Measurements from ENCODE around the gene GNAT1. TPM values are rescaled to one million over a fixed set of nuclear protein-coding genes. Genes with fewer than 3 reads are reported as not detected.

GNAT1 gene
- polyA plus RNA-seq, 1 donor from 2014 or later: not detected

DNA sequence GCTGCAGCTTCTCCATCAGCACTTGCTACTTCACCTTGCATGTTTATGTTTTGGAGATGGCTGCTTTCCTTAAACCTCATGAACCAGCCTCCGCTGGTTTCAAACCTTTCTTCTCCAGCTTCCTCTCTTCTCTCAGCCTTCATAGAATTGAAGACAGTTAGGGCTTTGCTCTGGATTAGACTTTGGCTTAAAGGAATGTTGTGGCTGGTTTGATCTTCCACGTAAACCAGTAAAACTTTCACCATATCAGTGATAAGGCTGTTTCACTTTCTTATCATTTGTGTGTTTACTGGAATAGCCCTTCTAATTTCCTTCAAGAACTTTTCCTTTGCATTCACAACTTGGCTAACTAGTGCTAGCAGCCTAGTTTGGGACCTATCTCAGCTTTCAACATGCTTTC lies 11.7 kb upstream of the GNAT1 start:
- Histone ChIP-seq H3K36me3 (ENCODE audit: insufficient read depth, low read length) (no peaks in the 10 kb centered on the region), H3F3A (ENCODE audit: insufficient read depth, low read length, poor library complexity, severe bottlenecking) (no peaks in the 10 kb centered on the region), H3K9ac (ENCODE audit: low read length) (no peak overlapping the region), H3K9me2 (ENCODE audit: insufficient read depth, low read length) (no peaks in the 10 kb centered on the region), H2AFZ (ENCODE audit: low read depth, low read length) (no peak overlapping the region), H3K79me2 (replicated peaks; ENCODE audit: insufficient read depth, low read length) (no peaks in the 10 kb centered on the region), H3K27me3 (ENCODE audit: insufficient read depth, low read depth, low read length) (no peaks in the 10 kb centered on the region), H3K27ac (ENCODE audit: low read length) (no peak overlapping the region), H3K4me2 (ENCODE audit: low read length) (no peak overlapping the region), H3K9me3 (ENCODE audit: low read length) (no peaks in the 10 kb centered on the region), H3K4me3 (ENCODE audit: low read length) (no peak overlapping the region), H4K20me1 (ENCODE audit: insufficient read depth) (no peaks in the 10 kb centered on the region)
- no peak for TF ChIP-seq SMC3 (conservative IDR thresholded peaks at IDR 0.05; ENCODE audit: poor library complexity)
- no peak for TF ChIP-seq TAF1 (IDR thresholded peaks at IDR 0.05; ENCODE audit: low read depth)
- TF ChIP-seq, protein P1, sequence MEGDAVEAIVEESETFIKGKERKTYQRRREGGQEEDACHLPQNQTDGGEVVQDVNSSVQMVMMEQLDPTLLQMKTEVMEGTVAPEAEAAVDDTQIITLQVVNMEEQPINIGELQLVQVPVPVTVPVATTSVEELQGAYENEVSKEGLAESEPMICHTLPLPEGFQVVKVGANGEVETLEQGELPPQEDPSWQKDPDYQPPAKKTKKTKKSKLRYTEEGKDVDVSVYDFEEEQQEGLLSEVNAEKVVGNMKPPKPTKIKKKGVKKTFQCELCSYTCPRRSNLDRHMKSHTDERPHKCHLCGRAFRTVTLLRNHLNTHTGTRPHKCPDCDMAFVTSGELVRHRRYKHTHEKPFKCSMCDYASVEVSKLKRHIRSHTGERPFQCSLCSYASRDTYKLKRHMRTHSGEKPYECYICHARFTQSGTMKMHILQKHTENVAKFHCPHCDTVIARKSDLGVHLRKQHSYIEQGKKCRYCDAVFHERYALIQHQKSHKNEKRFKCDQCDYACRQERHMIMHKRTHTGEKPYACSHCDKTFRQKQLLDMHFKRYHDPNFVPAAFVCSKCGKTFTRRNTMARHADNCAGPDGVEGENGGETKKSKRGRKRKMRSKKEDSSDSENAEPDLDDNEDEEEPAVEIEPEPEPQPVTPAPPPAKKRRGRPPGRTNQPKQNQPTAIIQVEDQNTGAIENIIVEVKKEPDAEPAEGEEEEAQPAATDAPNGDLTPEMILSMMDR (IDR thresholded peaks at IDR 0.05; ENCODE audit: poor library complexity, severe bottlenecking): no peak
- TF ChIP-seq, protein P2, sequence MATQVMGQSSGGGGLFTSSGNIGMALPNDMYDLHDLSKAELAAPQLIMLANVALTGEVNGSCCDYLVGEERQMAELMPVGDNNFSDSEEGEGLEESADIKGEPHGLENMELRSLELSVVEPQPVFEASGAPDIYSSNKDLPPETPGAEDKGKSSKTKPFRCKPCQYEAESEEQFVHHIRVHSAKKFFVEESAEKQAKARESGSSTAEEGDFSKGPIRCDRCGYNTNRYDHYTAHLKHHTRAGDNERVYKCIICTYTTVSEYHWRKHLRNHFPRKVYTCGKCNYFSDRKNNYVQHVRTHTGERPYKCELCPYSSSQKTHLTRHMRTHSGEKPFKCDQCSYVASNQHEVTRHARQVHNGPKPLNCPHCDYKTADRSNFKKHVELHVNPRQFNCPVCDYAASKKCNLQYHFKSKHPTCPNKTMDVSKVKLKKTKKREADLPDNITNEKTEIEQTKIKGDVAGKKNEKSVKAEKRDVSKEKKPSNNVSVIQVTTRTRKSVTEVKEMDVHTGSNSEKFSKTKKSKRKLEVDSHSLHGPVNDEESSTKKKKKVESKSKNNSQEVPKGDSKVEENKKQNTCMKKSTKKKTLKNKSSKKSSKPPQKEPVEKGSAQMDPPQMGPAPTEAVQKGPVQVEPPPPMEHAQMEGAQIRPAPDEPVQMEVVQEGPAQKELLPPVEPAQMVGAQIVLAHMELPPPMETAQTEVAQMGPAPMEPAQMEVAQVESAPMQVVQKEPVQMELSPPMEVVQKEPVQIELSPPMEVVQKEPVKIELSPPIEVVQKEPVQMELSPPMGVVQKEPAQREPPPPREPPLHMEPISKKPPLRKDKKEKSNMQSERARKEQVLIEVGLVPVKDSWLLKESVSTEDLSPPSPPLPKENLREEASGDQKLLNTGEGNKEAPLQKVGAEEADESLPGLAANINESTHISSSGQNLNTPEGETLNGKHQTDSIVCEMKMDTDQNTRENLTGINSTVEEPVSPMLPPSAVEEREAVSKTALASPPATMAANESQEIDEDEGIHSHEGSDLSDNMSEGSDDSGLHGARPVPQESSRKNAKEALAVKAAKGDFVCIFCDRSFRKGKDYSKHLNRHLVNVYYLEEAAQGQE (IDR thresholded peaks at IDR 0.05; ENCODE audit: borderline replicate concordance): no peak
- TF ChIP-seq MXI1 (conservative IDR thresholded peaks at IDR 0.05; ENCODE audit: poor library complexity, severe bottlenecking): no peak
- TF ChIP-seq EP300 (conservative IDR thresholded peaks at IDR 0.05; ENCODE audit: poor library complexity, severe bottlenecking): no peak
- no peak for TF ChIP-seq RAD21 (conservative IDR thresholded peaks at IDR 0.05)
- no peak for TF ChIP-seq POLR2AphosphoS5 (IDR thresholded peaks at IDR 0.05)
- no peak for TF ChIP-seq EZH2 (IDR thresholded peaks at IDR 0.05; ENCODE audit: borderline replicate concordance, insufficient read depth, low read length, poor library complexity, severe bottlenecking)

DNA sequence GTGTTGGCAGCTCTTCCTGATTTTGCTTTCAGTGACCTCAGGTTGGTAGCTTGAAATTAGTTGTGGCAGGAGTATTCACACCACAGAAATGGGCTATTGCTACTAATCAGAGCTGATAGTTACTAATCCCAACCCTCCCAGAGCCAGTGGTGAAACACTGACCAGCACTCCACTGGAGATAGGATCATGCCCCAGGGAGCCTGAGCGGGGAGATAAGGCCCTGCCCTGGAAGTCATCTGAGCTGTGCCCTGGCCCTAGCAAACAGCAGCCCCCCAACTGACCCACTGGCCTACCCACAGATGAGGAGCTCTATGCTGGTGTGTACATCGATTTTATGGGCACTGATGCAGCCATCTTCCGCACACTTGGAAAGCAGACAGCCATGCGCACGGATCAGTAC lies 9.4 kb upstream of the GNAT1 start:
- H4K20me1 ChIP-seq (ENCODE audit: insufficient read depth): no peaks in the 10 kb centered on the region
- H3F3A ChIP-seq (ENCODE audit: insufficient read depth, low read length, poor library complexity, severe bottlenecking): no peaks in the 10 kb centered on the region
- H3K36me3 ChIP-seq (ENCODE audit: insufficient read depth, low read length): peaks cover 6% of the 10 kb centered on the region
- H3K9me3 ChIP-seq (ENCODE audit: low read length): no peaks in the 10 kb centered on the region
- no peaks in the 10 kb centered on the region for H3K9me2 ChIP-seq (ENCODE audit: insufficient read depth, low read length)
- no peaks in the 10 kb centered on the region for H3K27me3 ChIP-seq (ENCODE audit: insufficient read depth, low read depth, low read length)
- H3K27ac ChIP-seq (ENCODE audit: low read length): no peak overlapping the region
- H3K4me2 ChIP-seq (ENCODE audit: low read length): no peak overlapping the region
- H3K79me2 ChIP-seq (replicated peaks; ENCODE audit: insufficient read depth, low read length): no peaks in the 10 kb centered on the region
- no peak overlapping the region for H3K9ac ChIP-seq (ENCODE audit: low read length)
- no peak overlapping the region for H3K4me3 ChIP-seq (ENCODE audit: low read length)
- no peak overlapping the region for H2AFZ ChIP-seq (ENCODE audit: low read depth, low read length)
- TF ChIP-seq POLR2AphosphoS5 (IDR thresholded peaks at IDR 0.05): no peak

- H3K36me3 ChIP-seq (ENCODE audit: insufficient read depth, low read length): peaks cover 6% of the 10 kb centered on the region
- no peak overlapping the region for H2AFZ ChIP-seq (ENCODE audit: low read depth, low read length)
- TF ChIP-seq RAD21 (conservative IDR thresholded peaks at IDR 0.05) (no peak), EZH2 (IDR thresholded peaks at IDR 0.05; ENCODE audit: borderline replicate concordance, insufficient read depth, low read length, poor library complexity, severe bottlenecking) (no peak), MXI1 (conservative IDR thresholded peaks at IDR 0.05; ENCODE audit: poor library complexity, severe bottlenecking) (no peak), SMC3 (conservative IDR thresholded peaks at IDR 0.05; ENCODE audit: poor library complexity) (no peak), TAF1 (IDR thresholded peaks at IDR 0.05; ENCODE audit: low read depth) (no peak), EP300 (conservative IDR thresholded peaks at IDR 0.05; ENCODE audit: poor library complexity, severe bottlenecking) (no peak), POLR2AphosphoS5 (IDR thresholded peaks at IDR 0.05) (no peak)
- TF ChIP-seq, protein P1 (IDR thresholded peaks at IDR 0.05; ENCODE audit: poor library complexity, severe bottlenecking): no peak
- TF ChIP-seq, protein P2 (IDR thresholded peaks at IDR 0.05; ENCODE audit: borderline replicate concordance): no peak
- H3F3A ChIP-seq (ENCODE audit: insufficient read depth, low read length, poor library complexity, severe bottlenecking): no peaks in the 10 kb centered on the region
- no peak overlapping the region for H3K4me2 ChIP-seq (ENCODE audit: low read length)
- no peaks in the 10 kb centered on the region for H4K20me1 ChIP-seq (ENCODE audit: insufficient read depth)
- no peak overlapping the region for H3K27ac ChIP-seq (ENCODE audit: low read length)
- no peaks in the 10 kb centered on the region for H3K79me2 ChIP-seq (replicated peaks; ENCODE audit: insufficient read depth, low read length)
- H3K9me2 ChIP-seq (ENCODE audit: insufficient read depth, low read length): no peaks in the 10 kb centered on the region
- H3K9me3 ChIP-seq (ENCODE audit: low read length): no peaks in the 10 kb centered on the region
- H3K4me3 ChIP-seq (ENCODE audit: low read length): no peak overlapping the region
- no peak overlapping the region for H3K9ac ChIP-seq (ENCODE audit: low read length)
- H3K27me3 ChIP-seq (ENCODE audit: insufficient read depth, low read depth, low read length): no peaks in the 10 kb centered on the region
Measured at GRCh38 chr3:50182533-50183099, 8.8 kb upstream of the GNAT1 start.
